ENCODE results near the gene FANCG. TPM values are rescaled to one million over a fixed set of nuclear protein-coding genes. Genes with fewer than 3 reads are reported as not detected.
A peak's percentile ranks its signal among the peaks of the same experiment; 100 is the strongest.

The FANCG gene
- total and polyA plus RNA-seq, 2 donors (not counting 1 experiment from before 2014, with no cell fraction given), result 26.5 to 40.1 TPM

GRCh38 chr9:35070823-35071813, 8.6 kb downstream of the FANCG start:
- no peak for TF ChIP-seq EZH2 (IDR thresholded peaks at IDR 0.05; ENCODE audit: borderline replicate concordance, insufficient read depth, low read depth, low read length, poor library complexity, severe bottlenecking)
- TF ChIP-seq, protein P1, sequence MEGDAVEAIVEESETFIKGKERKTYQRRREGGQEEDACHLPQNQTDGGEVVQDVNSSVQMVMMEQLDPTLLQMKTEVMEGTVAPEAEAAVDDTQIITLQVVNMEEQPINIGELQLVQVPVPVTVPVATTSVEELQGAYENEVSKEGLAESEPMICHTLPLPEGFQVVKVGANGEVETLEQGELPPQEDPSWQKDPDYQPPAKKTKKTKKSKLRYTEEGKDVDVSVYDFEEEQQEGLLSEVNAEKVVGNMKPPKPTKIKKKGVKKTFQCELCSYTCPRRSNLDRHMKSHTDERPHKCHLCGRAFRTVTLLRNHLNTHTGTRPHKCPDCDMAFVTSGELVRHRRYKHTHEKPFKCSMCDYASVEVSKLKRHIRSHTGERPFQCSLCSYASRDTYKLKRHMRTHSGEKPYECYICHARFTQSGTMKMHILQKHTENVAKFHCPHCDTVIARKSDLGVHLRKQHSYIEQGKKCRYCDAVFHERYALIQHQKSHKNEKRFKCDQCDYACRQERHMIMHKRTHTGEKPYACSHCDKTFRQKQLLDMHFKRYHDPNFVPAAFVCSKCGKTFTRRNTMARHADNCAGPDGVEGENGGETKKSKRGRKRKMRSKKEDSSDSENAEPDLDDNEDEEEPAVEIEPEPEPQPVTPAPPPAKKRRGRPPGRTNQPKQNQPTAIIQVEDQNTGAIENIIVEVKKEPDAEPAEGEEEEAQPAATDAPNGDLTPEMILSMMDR (IDR thresholded peaks at IDR 0.05), result no peak
- H3K27ac Mint-ChIP-seq, result peak overlapping the region; percentile 90
- peak overlapping the region; percentile 96 for H3K9ac ChIP-seq (ENCODE audit: low read length)
- intact Hi-C loops (cut with micrococcal nuclease), result loop anchor here (2.0 to 10.0 kb wide), 2 partner anchors 20 to 664 kb away; partner anchors contain the start of genes CREB3 and TLN1
- H3K9me3 Mint-ChIP-seq (ENCODE audit: insufficient read depth), result no peaks in the 10 kb centered on the region
- ChIA-PET CTCF (interaction anchor here (0.7 to 4.1 kb wide), 12 partner anchors 9 to 171 kb away, joined by 3 to 20 read pairs (median 5); partner anchors contain the start of genes FANCG, PIGO and STOML2), POLR2A (interaction anchor here (0.5 to 2.3 kb wide), 11 partner anchors 9 to 943 kb away, joined by 3 to 14 read pairs (median 4); partner anchors contain the start of genes ATOSB, DNAJB5, FANCG and PIGO)
- H3K36me3 ChIP-seq (replicated peaks in 1 of 2; ENCODE audit: control extremely low read depth in 1 of 2, control insufficient read depth in 1 of 2, extremely low read depth in 1 of 2, insufficient read depth in 2 of 2, low read length in 1 of 2), result peaks cover 2 to 47% of the 10 kb centered on the region in 2 experiments
- peak overlapping the region; percentile 89 for H3K4me3 Mint-ChIP-seq
- no peak for ATAC-seq (ENCODE audit: low read depth)
- H3K4me3 ChIP-seq (ENCODE audit: control extremely low read depth in 1 of 5, extremely low read depth in 1 of 5, insufficient read depth in 1 of 5, low read depth in 2 of 5, low read length in 4 of 5), result peak overlapping the region; percentile 73 to 96 (median 86)
- H3K9me3 ChIP-seq (ENCODE audit: control extremely low read depth in 1 of 3, control insufficient read depth in 2 of 3, insufficient read depth in 1 of 3, low read length in 2 of 3), result no peaks in the 10 kb centered on the region
- H3K27me3 ChIP-seq (replicated peaks in 1 of 4; ENCODE audit: control extremely low read depth in 1 of 4, control insufficient read depth in 3 of 4, insufficient read depth in 4 of 4, low read length in 3 of 4), result no peaks in the 10 kb centered on the region
- WGBS (ENCODE audit: insufficient coverage), result 1% methylated on average over 13 of the region's 20 CpGs
- H3K4me1 Mint-ChIP-seq, result peaks cover 54% of the 10 kb centered on the region
- peak; percentile 58 for DNase-seq
- peaks cover 63% of the 10 kb centered on the region for H4K20me1 ChIP-seq (ENCODE audit: control insufficient read depth, insufficient read depth, low read length, poor library complexity, severe bottlenecking)
- H3K4me1 ChIP-seq (ENCODE audit: control insufficient read depth in 2 of 2, insufficient read depth in 2 of 2, low read length in 2 of 2), result peaks cover 40 to 45% of the 10 kb centered on the region in 2 donors
- peak overlapping the region; percentile 87 for H3K4me2 ChIP-seq (replicated peaks; ENCODE audit: low read depth, low read length, poor library complexity, severe bottlenecking)
- H2AFZ ChIP-seq (ENCODE audit: insufficient read depth, low read depth, low read length, poor library complexity, severe bottlenecking), result peak overlapping the region; percentile 78
- peaks cover 74% of the 10 kb centered on the region for H3K79me2 ChIP-seq (ENCODE audit: control insufficient read depth, insufficient read depth, low read length)
- H3K27ac ChIP-seq (ENCODE audit: low read length in 2 of 2), result peak overlapping the region; percentile 84 to 97
- H3K27me3 Mint-ChIP-seq, result no peaks in the 10 kb centered on the region
